Activated naive CD4-positive, alpha-beta T cell treated with anti-CD3 and anti-CD28 coated beads, Interleukin-2, amount 10 ng/mL, durations not matched to agents 7 days and 5 days (primary cell): ENCODE results near the gene GALE.
A peak's percentile ranks its signal among the peaks of the same experiment; 100 is the strongest.

Experiments
- CTCF ChIA-PET: fragments of 350-600 bp; sonication (Branson Sonifier 250); formaldehyde crosslinking; loops from one replicate; lab custom pipeline; 2021; ENCODE audit warnings: antibody characterized with exemption; lab: Charles Lee
- DNase-seq: peaks from one replicate; pipeline ENCODE4 v3.0.0-alpha.2; 2020
- H3K27ac Mint-ChIP-seq: one replicate; pipeline ENCODE4 v1.8.0; 2021; ENCODE audit warnings: mild to moderate bottlenecking, moderate library complexity, mixed read lengths
- H3K27me3 Mint-ChIP-seq: one replicate; pipeline ENCODE4 v1.8.0; 2021; ENCODE audit warnings: mild to moderate bottlenecking, mixed read lengths
- H3K36me3 Mint-ChIP-seq: one replicate; pipeline ENCODE4 v1.8.0; 2021; ENCODE audit warnings: mixed read lengths
- H3K4me1 Mint-ChIP-seq: one replicate; pipeline ENCODE4 v1.8.0; 2021; ENCODE audit warnings: mixed read lengths
- H3K4me3 Mint-ChIP-seq: one replicate; pipeline ENCODE4 v1.8.0; 2021; ENCODE audit warnings: mild to moderate bottlenecking, moderate library complexity, mixed read lengths
- H3K9me3 Mint-ChIP-seq: one replicate; pipeline ENCODE4 v1.8.0; 2021; ENCODE audit warnings: mixed read lengths

Gene GALE

GRCh38 chr1:23776217-23776616 is 24.3 kb downstream of the GALE start:
- no peaks in the 10 kb centered on the region for H3K27me3 Mint-ChIP-seq
- CTCF ChIA-PET: interaction anchor here (1.8 kb wide), 1 partner anchor 140 kb away, joined by 5 read pairs; no protein-coding TSS in a partner anchor
- H3K4me1 Mint-ChIP-seq: peaks cover 56% of the 10 kb centered on the region
- H3K4me3 Mint-ChIP-seq: no peak overlapping the region
- DNase-seq: no peak
- peak overlapping the region; percentile 93 for H3K27ac Mint-ChIP-seq
- peaks cover 15% of the 10 kb centered on the region for H3K36me3 Mint-ChIP-seq
- no peaks in the 10 kb centered on the region for H3K9me3 Mint-ChIP-seq

DNA sequence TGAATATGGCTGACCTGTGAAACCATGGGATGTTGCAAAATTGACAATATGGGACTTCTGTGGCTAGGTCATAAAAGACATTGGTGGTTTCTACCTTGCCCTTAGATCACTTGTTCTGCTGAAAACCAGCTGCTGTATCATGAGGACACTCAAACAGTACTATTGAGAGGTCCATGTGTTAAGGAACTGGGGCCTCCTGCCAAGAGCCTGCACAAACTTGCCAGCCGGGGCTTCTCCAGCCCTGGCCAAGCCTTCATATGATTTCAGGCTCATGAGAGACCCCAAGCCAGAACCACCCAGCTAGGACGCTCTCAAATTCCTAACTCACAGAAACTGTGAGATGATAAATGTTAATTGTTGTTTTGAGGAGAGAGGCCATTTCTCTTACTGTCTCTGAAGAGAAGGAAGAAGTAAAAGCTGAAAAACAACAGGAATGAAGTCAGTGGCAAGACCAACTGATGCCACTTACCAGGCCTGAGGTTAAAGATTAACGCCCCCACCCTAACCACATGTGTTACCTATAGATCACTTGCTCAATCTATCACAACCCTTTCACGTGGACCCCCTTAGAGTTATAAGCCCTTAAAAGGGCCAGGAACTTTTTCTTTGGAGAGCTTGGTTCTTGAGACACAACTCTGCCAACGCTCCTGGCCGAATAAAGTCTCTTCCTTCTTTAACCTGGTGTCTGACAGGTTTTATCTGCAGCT is 26.2 kb downstream of the GALE start:
- Mint-ChIP-seq H3K36me3 (peaks cover 5% of the 10 kb centered on the region), H3K4me1 (peaks cover 46% of the 10 kb centered on the region), H3K9me3 (no peaks in the 10 kb centered on the region), H3K27me3 (no peaks in the 10 kb centered on the region), H3K4me3 (no peak overlapping the region), H3K27ac (no peak overlapping the region)
- CTCF ChIA-PET: interaction anchor here (0.6 to 2.7 kb wide), 6 partner anchors 8 to 142 kb away, joined by 3 to 11 read pairs (median 4); no protein-coding TSS in a partner anchor
- no peak for DNase-seq

GRCh38 chr1:23772854-23773242 is 27.7 kb downstream of the GALE start:
- Mint-ChIP-seq H3K27ac (no peak overlapping the region), H3K9me3 (no peaks in the 10 kb centered on the region), H3K4me3 (no peak overlapping the region), H3K27me3 (no peaks in the 10 kb centered on the region), H3K4me1 (peaks cover 36% of the 10 kb centered on the region), H3K36me3 (peaks cover 2% of the 10 kb centered on the region)
- CTCF ChIA-PET: no interaction called here
- DNase-seq: no peak

- H3K36me3 Mint-ChIP-seq: peaks cover 2% of the 10 kb centered on the region
- CTCF ChIA-PET: interaction anchor here (0.5 to 2.9 kb wide), 38 partner anchors 9 to 339 kb away, joined by 3 to 48 read pairs (median 4); no protein-coding TSS in a partner anchor
- H3K27me3 Mint-ChIP-seq: no peaks in the 10 kb centered on the region
- H3K27ac Mint-ChIP-seq: no peak overlapping the region
- H3K4me1 Mint-ChIP-seq: peaks cover 31% of the 10 kb centered on the region
- no peak overlapping the region for H3K4me3 Mint-ChIP-seq
- no peaks in the 10 kb centered on the region for H3K9me3 Mint-ChIP-seq
- peak; percentile 92 for DNase-seq
Measured at GRCh38 chr1:23772049-23772853, 28.3 kb downstream of the GALE start.

GRCh38 chr1:23768733-23769132 is 31.8 kb downstream of the GALE start:
- H3K27me3 Mint-ChIP-seq: no peaks in the 10 kb centered on the region
- peaks cover 2% of the 10 kb centered on the region for H3K4me1 Mint-ChIP-seq
- no peak overlapping the region for H3K4me3 Mint-ChIP-seq
- H3K36me3 Mint-ChIP-seq: peaks cover 8% of the 10 kb centered on the region
- CTCF ChIA-PET: no interaction called here
- DNase-seq: no peak
- no peak overlapping the region for H3K27ac Mint-ChIP-seq
- no peaks in the 10 kb centered on the region for H3K9me3 Mint-ChIP-seq

DNA sequence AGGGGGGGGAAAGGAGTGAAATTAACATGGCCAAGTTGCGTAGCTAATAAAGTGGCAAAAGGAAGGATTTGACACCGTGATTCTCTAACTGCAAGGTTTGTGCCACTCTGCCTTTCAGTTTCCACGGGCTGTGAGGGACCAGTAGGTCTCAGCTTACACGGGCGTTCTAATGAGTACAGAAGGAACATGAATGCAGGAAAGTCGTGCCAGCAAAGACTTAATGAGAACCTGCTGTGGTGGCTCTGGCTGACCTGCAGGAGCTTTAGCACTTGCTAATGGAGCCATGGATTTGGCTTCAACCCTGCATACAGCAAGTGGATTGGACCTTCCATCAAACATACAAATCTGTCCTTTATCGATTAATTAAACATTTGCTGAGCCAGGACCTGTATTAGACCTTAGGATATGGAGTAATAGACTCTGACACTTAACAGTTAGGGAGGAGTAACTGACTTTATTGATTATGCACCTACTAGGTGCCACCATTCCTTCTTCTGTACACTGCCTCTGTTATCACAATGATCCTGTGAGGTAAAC is 37.4 kb downstream of the GALE start:
- Mint-ChIP-seq H3K4me3 (no peak overlapping the region), H3K27ac (no peak overlapping the region), H3K4me1 (no peaks in the 10 kb centered on the region), H3K9me3 (no peaks in the 10 kb centered on the region), H3K36me3 (peaks cover 37% of the 10 kb centered on the region), H3K27me3 (no peaks in the 10 kb centered on the region)
- CTCF ChIA-PET: interaction anchor here (1.0 kb wide), 1 partner anchor 9 kb away, joined by 4 read pairs; no protein-coding TSS in a partner anchor
- DNase-seq: no peak

DNA sequence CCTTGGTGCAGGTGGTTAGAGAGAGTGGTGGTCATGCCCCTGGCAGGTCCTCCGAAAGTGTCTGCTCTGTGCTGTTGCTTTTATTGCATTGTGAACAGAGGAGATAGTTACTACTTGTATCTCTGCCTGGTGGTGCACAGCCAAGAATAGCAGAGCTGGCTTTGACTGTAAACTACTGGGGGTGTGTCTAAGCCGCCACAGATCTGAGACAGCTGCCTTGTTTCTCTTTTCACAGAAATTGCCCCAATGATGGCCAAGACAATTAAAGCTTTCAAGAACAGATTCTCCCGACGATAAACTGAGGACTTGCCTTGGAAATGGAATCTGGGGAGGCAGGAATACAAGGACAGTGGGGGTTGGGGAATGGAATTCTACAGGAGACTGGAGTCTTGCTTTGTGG is 41.3 kb downstream of the GALE start:
- H3K27ac Mint-ChIP-seq: no peak overlapping the region
- peaks cover 55% of the 10 kb centered on the region for H3K36me3 Mint-ChIP-seq
- no peak overlapping the region for H3K4me3 Mint-ChIP-seq
- H3K27me3 Mint-ChIP-seq: no peaks in the 10 kb centered on the region
- H3K9me3 Mint-ChIP-seq: no peaks in the 10 kb centered on the region
- no peaks in the 10 kb centered on the region for H3K4me1 Mint-ChIP-seq
- CTCF ChIA-PET: no interaction called here
- no peak for DNase-seq

DNA sequence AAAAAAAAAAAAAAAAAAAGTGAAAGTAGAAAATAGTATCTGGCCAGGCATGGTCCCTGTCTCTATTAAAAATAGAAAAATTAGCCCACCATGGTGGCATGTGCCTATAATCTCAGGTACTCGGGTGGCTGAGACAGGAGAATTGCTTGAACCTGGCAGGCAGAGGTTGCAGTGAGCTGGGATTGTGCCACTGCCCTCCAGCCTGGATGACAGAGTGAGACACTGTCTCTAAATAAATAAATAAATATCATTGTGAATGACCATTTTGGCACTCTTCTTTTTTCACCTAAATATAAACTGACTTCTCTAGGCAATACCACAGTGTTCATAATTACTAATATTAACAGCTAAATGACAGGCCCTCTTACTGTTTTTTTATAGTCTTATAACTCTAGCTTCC is 42.7 kb downstream of the GALE start:
- no peak for DNase-seq
- CTCF ChIA-PET: no interaction called here
- Mint-ChIP-seq H3K4me3 (no peak overlapping the region), H3K27ac (no peak overlapping the region), H3K36me3 (peaks cover 60% of the 10 kb centered on the region), H3K4me1 (no peaks in the 10 kb centered on the region), H3K9me3 (no peaks in the 10 kb centered on the region), H3K27me3 (no peaks in the 10 kb centered on the region)

- no peaks in the 10 kb centered on the region for H3K4me1 Mint-ChIP-seq
- H3K4me3 Mint-ChIP-seq: no peak overlapping the region
- CTCF ChIA-PET: no interaction called here
- peaks cover 63% of the 10 kb centered on the region for H3K36me3 Mint-ChIP-seq
- H3K27ac Mint-ChIP-seq: no peak overlapping the region
- no peak for DNase-seq
- no peaks in the 10 kb centered on the region for H3K9me3 Mint-ChIP-seq
- H3K27me3 Mint-ChIP-seq: no peaks in the 10 kb centered on the region
Measured at GRCh38 chr1:23756676-23757075, 43.9 kb downstream of the GALE start.

GRCh38 chr1:23752909-23753308 is 47.6 kb downstream of the GALE start:
- peaks cover 52% of the 10 kb centered on the region for H3K36me3 Mint-ChIP-seq
- peaks cover 8% of the 10 kb centered on the region for H3K4me1 Mint-ChIP-seq
- H3K4me3 Mint-ChIP-seq: no peak overlapping the region
- H3K9me3 Mint-ChIP-seq: no peaks in the 10 kb centered on the region
- no peaks in the 10 kb centered on the region for H3K27me3 Mint-ChIP-seq
- CTCF ChIA-PET: interaction anchor here (2.1 to 2.2 kb wide), 2 partner anchors 19 to 115 kb away, joined by 8 read pairs; no protein-coding TSS in a partner anchor
- no peak overlapping the region for H3K27ac Mint-ChIP-seq
- no peak for DNase-seq

DNA sequence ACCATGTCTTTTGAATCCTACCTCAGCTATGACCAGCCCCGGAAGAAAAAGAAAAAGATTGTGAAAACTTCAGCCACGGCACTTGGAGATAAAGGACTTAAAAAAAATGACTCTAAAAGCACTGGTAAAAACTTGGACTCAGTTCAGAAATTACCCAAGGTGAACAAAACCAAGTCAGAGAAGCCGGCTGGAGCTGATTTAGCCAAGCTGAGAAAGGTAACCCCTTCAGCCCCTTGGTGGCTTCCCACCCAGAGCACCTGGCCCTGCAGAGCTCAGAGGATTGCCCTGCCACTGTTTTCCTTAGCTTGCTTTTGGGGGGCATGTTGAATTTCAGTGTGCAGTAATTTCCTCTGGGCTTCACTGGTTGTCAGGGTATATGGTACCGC is 48.7 kb downstream of the GALE start:
- H3K4me1 Mint-ChIP-seq: peaks cover 18% of the 10 kb centered on the region
- CTCF ChIA-PET: interaction anchor here (1.2 to 2.1 kb wide), 3 partner anchors 20 to 114 kb away, joined by 4 to 8 read pairs (median 4); no protein-coding TSS in a partner anchor
- no peaks in the 10 kb centered on the region for H3K9me3 Mint-ChIP-seq
- peaks cover 58% of the 10 kb centered on the region for H3K36me3 Mint-ChIP-seq
- H3K27ac Mint-ChIP-seq: no peak overlapping the region
- no peak overlapping the region for H3K4me3 Mint-ChIP-seq
- DNase-seq: no peak
- no peaks in the 10 kb centered on the region for H3K27me3 Mint-ChIP-seq

DNA sequence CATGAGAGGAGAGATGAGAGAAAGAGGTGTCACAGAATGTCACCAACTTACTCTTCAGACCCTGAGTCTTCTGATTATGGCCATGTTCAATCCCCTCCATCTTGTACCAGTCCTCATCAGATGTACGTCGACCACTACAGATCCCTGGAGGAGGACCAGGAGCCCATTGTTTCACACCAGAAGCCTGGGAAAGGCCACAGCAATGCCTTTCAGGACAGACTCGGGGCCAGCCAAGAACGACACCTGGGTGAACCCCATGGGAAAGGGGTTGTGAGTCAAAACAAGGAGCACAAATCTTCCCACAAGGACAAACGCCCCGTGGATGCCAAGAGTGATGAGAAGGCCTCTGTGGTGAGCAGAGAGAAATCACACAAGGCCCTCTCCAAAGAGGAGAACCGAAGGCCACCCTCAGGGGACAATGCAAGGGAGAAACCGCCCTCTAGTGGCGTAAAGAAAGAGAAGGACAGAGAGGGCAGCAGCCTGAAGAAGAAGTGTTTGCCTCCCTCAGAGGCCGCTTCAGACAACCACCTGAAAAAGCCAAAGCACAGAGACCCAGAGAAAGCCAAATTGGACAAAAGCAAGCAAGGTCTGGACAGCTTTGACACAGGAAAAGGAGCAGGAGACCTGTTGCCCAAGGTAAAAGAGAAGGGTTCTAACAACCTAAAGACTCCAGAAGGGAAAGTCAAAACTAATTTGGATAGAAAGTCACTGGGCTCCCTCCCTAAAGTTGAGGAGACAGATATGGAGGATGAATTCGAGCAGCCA is 49.3 kb downstream of the GALE start:
- Mint-ChIP-seq H3K36me3 (peaks cover 57% of the 10 kb centered on the region), H3K27me3 (no peaks in the 10 kb centered on the region), H3K27ac (no peak overlapping the region), H3K4me1 (peaks cover 22% of the 10 kb centered on the region), H3K9me3 (no peaks in the 10 kb centered on the region), H3K4me3 (no peak overlapping the region)
- CTCF ChIA-PET: interaction anchor here (1.2 to 2.1 kb wide), 3 partner anchors 21 to 114 kb away, joined by 4 to 8 read pairs (median 4); no protein-coding TSS in a partner anchor
- peak; percentile 61 for DNase-seq

- Mint-ChIP-seq H3K27ac (no peak overlapping the region), H3K27me3 (no peaks in the 10 kb centered on the region), H3K36me3 (peaks cover 44% of the 10 kb centered on the region), H3K9me3 (no peaks in the 10 kb centered on the region), H3K4me1 (peaks cover 38% of the 10 kb centered on the region), H3K4me3 (no peak overlapping the region)
- DNase-seq: no peak
- CTCF ChIA-PET: interaction anchor here (1.1 kb wide), 1 partner anchor 24 kb away, joined by 6 read pairs; no protein-coding TSS in a partner anchor
Measured at GRCh38 chr1:23748016-23748415, 52.5 kb downstream of the GALE start.
